HL-60 (cell line): ENCODE results near the gene HPGDS.

Experiments
- DNase-seq, 2 experiments: peaks; one replicate each; pipeline ENCODE4 v3.0.0-alpha.2; 2010 to 2020; ENCODE audit warnings: low read depth in 1 of 2, low spot score in 1 of 2
- H3K27ac ChIP-seq: fragments of 250-450 bp; sonication (Bioruptor Pico); replicated peaks from 2 replicates; pipeline ENCODE4 v1.5.1; 2020; ENCODE audit warnings: mild to moderate bottlenecking, moderate library complexity
- H3K27me3 ChIP-seq: fragments of 250-450 bp; sonication (Bioruptor Pico); 2 replicates; pipeline ENCODE4 v1.5.1; 2021; ENCODE audit warnings: mild to moderate bottlenecking, moderate library complexity; ENCODE audit not compliant: insufficient read depth, poor library complexity, severe bottlenecking
- H3K4me3 ChIP-seq: replicated peaks from 2 replicates; pipeline ENCODE4 v1.5.1; 2011; ENCODE audit warnings: mild to moderate bottlenecking, control low read depth, low read length; ENCODE audit not compliant: insufficient read depth
- CTCF ChIP-seq: IDR thresholded peaks from one replicate; pipeline ENCODE4 v1.5.1; 2011; ENCODE audit warnings: low read length, control low read depth, inconsistent platforms; ENCODE audit not compliant: insufficient read depth
- GABPA ChIP-seq: IDR thresholded peaks from 2 replicates; pipeline ENCODE4 v1.6.1; 2012; ENCODE audit warnings: low read depth
- POLR2AphosphoS5 ChIP-seq: IDR thresholded peaks from 2 replicates; pipeline ENCODE4 v1.6.1; 2012; ENCODE audit warnings: low read depth
- REST ChIP-seq: IDR thresholded peaks from 2 replicates; pipeline ENCODE4 v1.6.1; 2012; ENCODE audit warnings: low read depth; ENCODE audit not compliant: insufficient replicate concordance
- SPI1 ChIP-seq: IDR thresholded peaks from 2 replicates; pipeline ENCODE4 v1.6.1; 2012; ENCODE audit warnings: low read depth, mild to moderate bottlenecking, borderline replicate concordance

HPGDS gene

GRCh38 chr4:94372991-94373390, 30.4 kb upstream of the HPGDS start:
- TF ChIP-seq SPI1 (no peak), GABPA (no peak), POLR2AphosphoS5 (no peak), REST (no peak), CTCF (no peak)
- no peak for DNase-seq
- H3K4me3 ChIP-seq = no peak overlapping the region
- H3K27me3 ChIP-seq = no peaks in the 10 kb centered on the region
- H3K27ac ChIP-seq = no peak overlapping the region

GRCh38 chr4:94372228-94372978, 29.8 kb upstream of the HPGDS start:
- TF ChIP-seq SPI1 = no peak
- TF ChIP-seq CTCF = no peak
- no peak for TF ChIP-seq POLR2AphosphoS5
- TF ChIP-seq REST = no peak
- no peak for TF ChIP-seq GABPA
- Histone ChIP-seq H3K4me3 (no peak overlapping the region), H3K27me3 (no peaks in the 10 kb centered on the region), H3K27ac (no peak overlapping the region)
- DNase-seq = no peak

- TF ChIP-seq POLR2AphosphoS5 (no peak), REST (no peak), CTCF (no peak), GABPA (no peak), SPI1 (no peak)
- no peak overlapping the region for H3K4me3 ChIP-seq
- no peak overlapping the region for H3K27ac ChIP-seq
- H3K27me3 ChIP-seq = no peaks in the 10 kb centered on the region
- DNase-seq = no peak
These were observed 28.7 kb upstream of the HPGDS start for GRCh38 chr4:94371290-94371689.
